Measurements from ENCODE around the gene ATP8B4. TPM values are rescaled to one million over a fixed set of nuclear protein-coding genes. Genes with fewer than 3 reads are reported as not detected.
A peak's percentile ranks its signal among the peaks of the same experiment; 100 is the strongest.
"Not testable (repeated sequence)": the region's sequence is repeated elsewhere in the genome, so short reads cannot be mapped to it uniquely, and the experiment has no call there.

ATP8B4 gene
- total RNA-seq, 1 experiment from 2014 or later = 0.36 TPM

DNA sequence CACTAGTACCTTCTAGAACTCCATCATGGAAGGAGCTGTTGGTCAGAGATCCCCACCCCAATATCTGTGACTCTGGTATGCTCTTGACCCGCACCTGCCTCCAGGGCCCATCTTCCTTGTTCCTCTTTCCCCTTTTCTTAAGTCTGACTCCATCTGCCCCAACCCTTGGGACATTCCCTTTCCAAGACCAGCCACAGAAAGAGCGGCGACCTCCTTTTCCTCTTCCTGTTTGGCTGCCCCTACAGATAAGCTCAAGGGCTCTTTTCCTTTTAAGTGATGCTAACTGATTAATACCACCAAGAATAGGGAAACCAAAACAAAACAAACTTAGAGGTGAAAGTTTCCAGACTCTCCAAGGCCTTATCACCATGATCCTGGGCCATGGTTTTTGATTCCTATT is 21.9 kb upstream of the ATP8B4 start:
- DNase-seq (ENCODE audit: low read depth) = no peak

DNA sequence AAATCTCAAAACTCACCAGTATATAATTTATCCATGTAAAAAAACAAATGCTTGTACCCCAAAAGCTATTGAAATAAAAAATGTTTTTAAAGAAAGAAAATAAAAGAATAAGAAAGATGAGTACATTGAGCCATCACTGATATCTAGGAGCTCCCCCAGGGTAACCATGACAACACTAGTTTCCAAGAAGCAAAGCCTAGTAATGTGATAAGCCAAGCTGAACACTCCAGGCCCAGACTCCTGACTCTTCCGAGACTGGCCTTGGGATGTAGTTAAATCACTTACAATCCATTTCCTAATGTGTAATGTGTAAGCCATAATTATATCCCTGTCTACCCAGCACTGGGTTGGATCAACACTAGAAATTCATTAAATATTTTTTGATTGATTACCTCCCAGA is 21.1 kb upstream of the ATP8B4 start:
- DNase-seq (ENCODE audit: low read depth) = no peak

GRCh38 chr15:50138391-50138790 is 19.4 kb upstream of the ATP8B4 start:
- no peak for DNase-seq (ENCODE audit: low read depth)

GRCh38 chr15:50137893-50138292 is 18.9 kb upstream of the ATP8B4 start:
- no peak for DNase-seq (ENCODE audit: low read depth)

DNA sequence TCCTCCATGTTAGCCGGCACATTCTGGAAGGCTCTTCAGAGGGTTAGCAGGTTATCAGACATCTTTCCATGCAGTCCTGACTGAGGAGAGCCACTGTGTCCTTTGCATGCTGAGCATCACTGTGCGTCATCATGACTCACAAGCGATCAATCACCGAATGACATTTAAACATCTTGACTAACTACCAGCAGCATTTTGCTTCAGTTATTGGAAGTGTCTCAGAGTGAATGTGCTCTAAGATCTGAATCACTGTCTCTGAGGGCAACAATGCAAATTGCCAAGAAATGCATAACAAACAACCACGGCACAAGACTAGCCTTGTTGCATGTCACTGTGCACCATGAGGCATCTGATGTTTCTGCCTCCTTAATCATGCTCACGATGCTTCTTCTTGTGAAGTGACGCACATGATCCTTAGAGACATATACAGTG is 18.3 kb upstream of the ATP8B4 start:
- peak; percentile 99 for DNase-seq (ENCODE audit: low read depth)

- peak; percentile 68 for DNase-seq (ENCODE audit: low read depth)
These were observed 16.1 kb upstream of the ATP8B4 start for GRCh38 chr15:50135031-50135551.

GRCh38 chr15:50134524-50135024 is 15.5 kb upstream of the ATP8B4 start:
- DNase-seq (ENCODE audit: low read depth) = peak; percentile 89

DNA sequence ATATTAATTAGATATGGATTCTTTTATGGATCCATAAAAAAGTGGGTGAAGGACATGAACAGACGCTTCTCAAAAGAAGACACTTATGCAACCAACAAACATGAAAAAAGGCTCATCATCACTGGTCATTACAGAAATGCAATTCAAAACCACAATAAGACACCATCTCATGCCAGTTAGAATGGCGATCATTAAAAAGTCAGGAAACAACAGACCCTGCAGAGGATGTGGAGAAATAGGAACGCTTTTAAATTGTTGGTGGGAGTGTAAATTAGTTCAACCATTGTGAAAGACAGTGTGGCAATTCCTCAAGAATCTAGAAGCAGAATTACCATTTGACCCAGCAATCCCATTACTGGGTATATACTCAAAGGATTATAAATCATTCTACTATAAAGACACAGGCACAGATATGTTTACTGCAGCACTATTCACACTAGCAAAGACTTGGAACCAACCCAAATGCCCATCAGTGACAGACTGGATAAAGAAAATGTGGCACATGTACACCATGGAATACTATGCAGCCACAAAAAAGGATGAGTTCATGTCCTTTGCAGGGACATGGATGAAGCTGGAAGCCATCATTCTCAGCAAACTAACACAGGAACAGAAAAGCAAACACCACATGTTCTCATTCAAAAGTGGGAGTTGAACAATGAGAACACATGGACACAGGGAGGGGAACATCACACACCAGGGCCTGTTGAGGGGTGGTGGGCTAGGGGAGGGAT is 13.4 kb upstream of the ATP8B4 start:
- not testable (repeated sequence) for DNase-seq (ENCODE audit: low read depth)

DNA sequence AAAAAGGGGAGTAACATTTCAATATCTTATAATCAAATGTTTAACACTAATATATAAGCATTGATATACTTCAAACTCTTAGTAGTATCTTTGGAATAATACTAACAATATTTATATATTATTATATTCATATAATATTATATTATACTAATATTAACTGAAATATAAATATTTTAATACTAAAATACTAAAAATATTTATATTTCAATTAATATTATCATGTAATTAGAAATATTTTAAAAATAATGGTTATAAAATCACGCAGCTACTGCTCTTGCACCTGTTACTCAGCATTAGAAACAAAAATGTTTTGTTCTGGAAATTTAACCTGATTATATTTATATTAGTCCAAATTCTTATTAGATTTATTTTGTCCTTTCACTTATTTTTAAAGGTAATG is 12.6 kb upstream of the ATP8B4 start:
- DNase-seq (ENCODE audit: low read depth) = no peak

GRCh38 chr15:50128266-50128665 is 9.2 kb upstream of the ATP8B4 start:
- DNase-seq (ENCODE audit: low read depth) = no peak

- DNase-seq (ENCODE audit: low read depth) = no peak
These were observed 8.3 kb upstream of the ATP8B4 start for GRCh38 chr15:50127255-50127777.

DNA sequence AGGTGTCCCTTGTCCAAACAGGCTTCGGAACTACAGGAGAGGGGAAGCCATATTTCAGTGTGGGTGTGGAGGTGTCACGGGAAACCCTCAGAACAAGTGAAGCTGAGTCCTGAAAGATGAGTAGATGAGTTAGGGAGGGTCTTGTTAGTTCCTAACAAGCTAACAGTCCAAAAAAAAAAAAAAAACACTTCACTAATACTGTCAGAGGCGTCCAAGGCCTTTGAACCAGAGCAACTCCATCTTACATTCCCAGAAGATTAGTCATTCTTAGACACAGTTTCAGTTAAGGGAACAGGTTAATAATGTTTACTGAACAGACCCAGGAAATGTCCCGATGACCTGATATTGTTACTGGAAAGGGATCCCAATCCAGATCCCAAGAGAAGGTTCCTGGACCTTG is 7.0 kb upstream of the ATP8B4 start:
- DNase-seq (ENCODE audit: low read depth) = no peak

DNA sequence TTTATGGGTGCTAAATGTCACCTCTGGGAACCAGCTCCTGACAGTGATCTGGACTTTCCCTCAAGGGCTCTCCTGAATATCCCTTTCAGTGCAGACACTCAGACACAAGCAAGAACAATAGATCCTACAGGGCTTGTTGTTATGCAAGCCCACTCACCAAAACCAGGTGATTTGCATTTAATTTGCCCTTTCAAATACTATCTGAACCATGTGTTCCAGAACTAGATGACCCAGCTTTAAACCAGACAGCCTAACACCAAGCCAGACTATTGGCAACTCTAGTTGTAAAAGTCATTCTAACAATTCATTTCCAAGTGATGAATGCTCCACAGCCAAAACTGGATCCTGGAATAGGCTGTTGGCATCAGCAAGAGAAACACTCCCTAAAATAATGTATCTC is 5.6 kb upstream of the ATP8B4 start:
- no peak for DNase-seq (ENCODE audit: low read depth)

DNA sequence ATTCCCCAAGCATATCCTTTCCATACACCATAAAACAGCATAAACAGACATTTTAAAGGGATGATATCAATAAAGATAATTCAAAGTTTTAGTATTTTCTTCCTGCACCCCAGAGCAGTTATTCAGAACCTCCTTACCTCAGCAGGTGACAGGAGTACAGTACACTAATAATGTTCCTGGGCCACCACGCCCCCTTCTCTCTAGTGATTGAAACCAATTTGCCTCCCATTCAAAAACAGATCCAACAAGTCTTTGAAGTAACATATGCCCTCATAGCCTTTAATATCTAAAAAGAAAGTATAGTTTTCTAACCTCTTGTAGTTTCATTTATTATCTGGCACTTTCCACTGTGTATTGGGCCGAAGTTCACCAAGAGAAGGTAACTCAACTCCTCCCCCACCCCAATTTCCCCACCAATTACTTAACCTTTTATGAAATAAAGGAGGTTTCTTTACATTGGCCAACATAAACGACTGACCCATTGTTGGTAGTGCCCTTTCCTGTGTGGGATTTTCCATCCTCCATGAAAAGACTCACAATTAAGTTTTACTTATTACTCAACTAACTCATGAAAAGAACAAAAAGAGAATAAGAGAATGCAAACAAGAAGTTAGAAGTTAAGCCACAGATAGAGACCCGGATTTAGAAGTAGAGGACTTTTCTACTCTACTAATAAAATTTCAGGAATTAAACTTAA is 5.0 kb upstream of the ATP8B4 start:
- no peak for DNase-seq (ENCODE audit: low read depth)

DNA sequence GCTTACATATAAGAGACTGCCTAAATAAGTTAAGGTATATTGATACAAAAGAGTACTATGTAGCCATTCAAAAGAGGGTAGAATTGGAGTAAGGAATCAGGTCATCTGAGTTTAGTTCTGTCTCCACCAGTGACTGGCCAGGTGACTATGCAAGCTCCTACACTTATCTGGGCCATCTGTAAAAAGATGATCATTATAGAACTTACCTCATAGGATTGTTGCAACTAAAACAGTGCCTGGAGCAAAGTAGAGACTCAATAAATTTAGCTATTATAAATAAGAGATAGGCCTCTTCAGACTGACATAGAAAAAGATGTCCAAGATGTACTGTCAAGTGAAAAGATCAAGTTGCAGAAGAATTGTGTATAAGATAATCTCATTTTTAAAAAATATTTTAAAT is 1.7 kb upstream of the ATP8B4 start:
- no peak for DNase-seq (ENCODE audit: low read depth)

DNA sequence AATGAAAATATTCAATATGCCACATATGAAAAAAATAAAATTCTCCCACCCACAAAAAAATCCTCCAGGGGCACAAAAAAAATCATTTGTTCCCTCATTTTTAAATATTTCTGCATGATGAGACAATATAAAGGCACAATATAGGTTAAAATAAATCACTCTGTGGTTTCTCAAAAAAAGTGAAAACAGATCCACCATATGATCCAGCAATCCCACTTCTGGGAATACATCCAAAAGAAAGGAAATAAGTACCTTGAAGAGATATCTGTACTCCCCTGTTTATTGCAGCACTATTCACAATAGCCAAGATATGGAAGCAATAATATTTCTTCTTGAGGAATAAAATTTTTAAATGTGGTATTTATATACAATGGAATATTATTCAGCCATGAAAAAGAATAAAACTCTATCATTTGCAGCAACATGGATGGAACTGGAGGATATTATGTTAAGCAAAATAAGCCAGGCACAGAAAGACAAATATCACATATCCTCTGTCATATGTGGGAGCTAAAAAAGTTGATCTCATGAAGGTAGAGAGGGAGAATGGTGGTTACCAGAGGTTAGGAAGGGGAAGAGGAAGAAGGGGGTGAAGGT is 1.5 kb downstream of the ATP8B4 start:
- no peak for DNase-seq (ENCODE audit: low read depth)

- peak; percentile 61 for DNase-seq (ENCODE audit: low read depth)
These were observed 2.6 kb downstream of the ATP8B4 start for GRCh38 chr15:50116477-50116876.

DNA sequence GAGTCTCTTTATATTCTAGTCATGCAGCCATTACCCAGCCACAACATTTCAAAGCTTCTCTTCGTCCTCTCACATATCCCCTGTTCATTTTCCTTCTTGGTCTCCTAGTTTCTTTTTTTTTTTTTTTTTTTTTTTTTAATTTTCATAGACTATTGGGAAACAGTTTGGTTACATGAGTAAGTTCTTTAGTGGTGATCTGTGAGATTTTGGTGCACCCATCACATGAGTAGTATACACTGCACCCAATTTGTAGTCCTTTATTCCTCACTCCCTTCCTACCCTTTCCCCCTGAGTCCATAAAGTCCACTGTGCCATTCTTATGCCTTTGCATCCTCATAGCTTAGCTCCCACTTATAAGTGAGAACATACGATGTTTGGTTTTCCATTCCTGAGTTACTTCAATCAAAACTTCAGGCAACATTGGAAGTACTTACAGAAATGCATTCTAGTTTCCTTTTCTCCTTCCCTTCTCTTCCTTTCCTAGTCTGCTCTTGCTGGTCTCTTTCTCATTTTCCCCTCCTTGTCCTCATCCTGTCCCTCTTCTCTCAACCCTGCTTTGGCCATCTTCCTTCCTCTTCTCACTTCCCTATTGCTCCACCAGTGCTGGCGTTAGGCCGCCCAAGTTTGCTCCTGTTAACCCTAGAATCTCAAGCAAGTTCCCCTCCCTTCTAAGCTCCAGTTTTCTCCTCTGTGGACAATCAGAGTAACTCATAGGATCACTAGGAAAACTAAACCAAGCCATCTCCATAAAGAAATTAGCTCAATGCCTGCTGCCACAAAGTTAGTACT is 4.8 kb downstream of the ATP8B4 start:
- DNase-seq (ENCODE audit: low read depth) = no peak

- no peak for DNase-seq (ENCODE audit: low read depth)
These were observed 5.9 kb downstream of the ATP8B4 start for GRCh38 chr15:50113187-50113505.

- DNase-seq (ENCODE audit: low read depth) = no peak
These were observed 6.4 kb downstream of the ATP8B4 start for GRCh38 chr15:50112488-50113186.

GRCh38 chr15:50110285-50110684 is 8.7 kb downstream of the ATP8B4 start:
- DNase-seq (ENCODE audit: low read depth) = no peak
